ENCODE data around the gene MAPKAPK2.

GRCh38 chr1:206735553-206736031, 50.9 kb downstream of the MAPKAPK2 start:
- TF ChIP-seq CTCF (IDR thresholded peaks at IDR 0.05) (no peak), EZH2 (IDR thresholded peaks at IDR 0.05) (no peak), EZH2phosphoT487 (IDR thresholded peaks at IDR 0.05) (no peak)
